CD4-positive, alpha-beta T cell treated with Interleukin-15 for 1 hour (primary cell): ENCODE measurements around the gene OSR1.
"Not testable (repeated sequence)": the region's sequence is repeated elsewhere in the genome, so short reads cannot be mapped to it uniquely, and the experiment has no call there.

ENCODE experiments used
- DNase-seq: peaks from one replicate; pipeline ENCODE4 v3.0.0-alpha.2; 2020

The OSR1 gene

GRCh38 chr2:19330436-19330835 lies 28.0 kb downstream of the OSR1 start:
- DNase-seq, result no peak

- no peak for DNase-seq
Observed at GRCh38 chr2:19329445-19329844, 29.0 kb downstream of the OSR1 start.

GRCh38 chr2:19327496-19327895 lies 30.9 kb downstream of the OSR1 start:
- no peak for DNase-seq

GRCh38 chr2:19321946-19322345 lies 36.5 kb downstream of the OSR1 start:
- DNase-seq, result no peak

GRCh38 chr2:19320813-19321212 lies 37.6 kb downstream of the OSR1 start:
- DNase-seq, result no peak

GRCh38 chr2:19319698-19320097 lies 38.7 kb downstream of the OSR1 start:
- no peak for DNase-seq

GRCh38 chr2:19319064-19319463 lies 39.4 kb downstream of the OSR1 start:
- DNase-seq, result no peak

- DNase-seq, result no peak
Observed at GRCh38 chr2:19313553-19313952, 44.9 kb downstream of the OSR1 start.

GRCh38 chr2:19312949-19313348 lies 45.5 kb downstream of the OSR1 start:
- no peak for DNase-seq

GRCh38 chr2:19306065-19306464 lies 52.4 kb downstream of the OSR1 start:
- not testable (repeated sequence) for DNase-seq

GRCh38 chr2:19305400-19306055 lies 52.9 kb downstream of the OSR1 start:
- DNase-seq, result not testable (repeated sequence)

- DNase-seq, result no peak
Observed at GRCh38 chr2:19301706-19302105, 56.7 kb downstream of the OSR1 start.
